ENCODE data around the gene PDE4D.

The PDE4D gene

GRCh38 chr5:59648949-59649921 lies 244.3 kb downstream of the PDE4D start:
- no peak for DNase-seq

- no peak for DNase-seq
Measured at GRCh38 chr5:59648038-59648831, 245.3 kb downstream of the PDE4D start.

- DNase-seq = no peak
Measured at GRCh38 chr5:59645380-59645779, 248.1 kb downstream of the PDE4D start.

- no peak for DNase-seq
Measured at GRCh38 chr5:59640411-59640810, 253.1 kb downstream of the PDE4D start.

GRCh38 chr5:59637884-59638580 lies 255.5 kb downstream of the PDE4D start:
- DNase-seq = no peak

GRCh38 chr5:59629561-59629960 lies 264.0 kb downstream of the PDE4D start:
- DNase-seq = no peak

- no peak for DNase-seq
Measured at GRCh38 chr5:59628062-59628828, 265.3 kb downstream of the PDE4D start.

GRCh38 chr5:59624898-59625297 lies 268.6 kb downstream of the PDE4D start:
- no peak for DNase-seq

- no peak for DNase-seq
Measured at GRCh38 chr5:59622848-59623247, 270.7 kb downstream of the PDE4D start.

GRCh38 chr5:59621477-59621876 lies 272.0 kb downstream of the PDE4D start:
- DNase-seq = no peak

GRCh38 chr5:59620535-59621212 lies 272.9 kb downstream of the PDE4D start:
- DNase-seq = no peak

- DNase-seq = no peak
Measured at GRCh38 chr5:59618644-59619043, 274.9 kb downstream of the PDE4D start.

- DNase-seq = no peak
Measured at GRCh38 chr5:59617186-59617771, 276.2 kb downstream of the PDE4D start.

- no peak for DNase-seq
Measured at GRCh38 chr5:59616413-59616812, 277.1 kb downstream of the PDE4D start.

GRCh38 chr5:59615272-59615671 lies 278.3 kb downstream of the PDE4D start:
- no peak for DNase-seq

- no peak for DNase-seq
Measured at GRCh38 chr5:59609501-59610265, 283.8 kb downstream of the PDE4D start.

- DNase-seq = no peak
Measured at GRCh38 chr5:59608745-59609144, 284.8 kb downstream of the PDE4D start.

GRCh38 chr5:59607138-59607765 lies 286.3 kb downstream of the PDE4D start:
- DNase-seq = peak; percentile 58

GRCh38 chr5:59605915-59606314 lies 287.6 kb downstream of the PDE4D start:
- DNase-seq = no peak

GRCh38 chr5:59604111-59604510 lies 289.4 kb downstream of the PDE4D start:
- no peak for DNase-seq

Measured in NCI-H2227 treated with DMSO at 0.1 percent for 48 hours (cell line).